GM12878 (cell line): ENCODE measurements around the gene AHCY. TPM values are rescaled to one million over a fixed set of nuclear protein-coding genes. Genes with fewer than 3 reads are reported as not detected.

Experiments
- ATAC-seq: fragments of 200-7000 bp; cut with Tn5 transposase; 3 replicates; pipeline ENCODE4 v1.9.1; 2020; ENCODE audit warnings: mild to moderate bottlenecking, moderate library complexity
- BruUV-seq: library from RNA; stranded (reverse); fragments of 400-500 nt; replicated peaks from 2 replicates; lab custom pipeline; 2021; lab: Mats Ljungman, UMichigan
- CTCF ChIA-PET: fragments of 300-600 bp; sonication (Branson Sonifier 250); formaldehyde crosslinking; extraction: SDS; loops from one replicate; lab custom pipeline; 2021; ENCODE audit warnings: inconsistent platforms; lab: Yijun Ruan, JAX
- POLR2A ChIA-PET: fragments of 350-600 bp; formaldehyde crosslinking; extraction: SDS; loops from one replicate; lab custom pipeline; 2021; ENCODE audit warnings: inconsistent platforms; lab: Charles Lee
- RAD21 ChIA-PET: fragments of 300-600 bp; sonication (Branson Sonifier 250); formaldehyde crosslinking; loops from one replicate; lab custom pipeline; 2023; ENCODE audit warnings: antibody characterized with exemption; ENCODE audit not compliant: unreplicated experiment; lab: Charles Lee
- SMC1A ChIA-PET: fragments of 300-600 bp; sonication (Branson Sonifier 250); formaldehyde crosslinking; loops from one replicate; lab custom pipeline; 2023; ENCODE audit not compliant: unreplicated experiment, uncharacterized antibody; lab: Charles Lee
- DNase-seq: peaks from one replicate; pipeline ENCODE4 v3.0.0-alpha.2; 2011; ENCODE audit warnings: low read depth, low spot score
- FAIRE-seq: peaks from 3 replicates; lab custom pipeline; 2011; peaks lifted over from hg19 to GRCh38; lab: Jason Lieb, UNC
- H2AFZ ChIP-seq: 2 replicates; pipeline ENCODE4 v1.6.0; 2011; ENCODE audit warnings: low read depth, low read length, control low read depth; ENCODE audit not compliant: control insufficient read depth
- H3K27ac ChIP-seq: 2 replicates; pipeline ENCODE4 v1.5.1; 2011; ENCODE audit warnings: control low read depth; ENCODE audit not compliant: control insufficient read depth, insufficient read depth
- H3K27me3 ChIP-seq, 2 experiments: replicated peaks in 1 of 2; 2 replicates each; pipeline versions ENCODE4 v1.6.0 to v1.6.1; 2011; ENCODE audit warnings: low read length in 1 of 2; ENCODE audit not compliant: control insufficient read depth in 2 of 2, insufficient read depth in 2 of 2
- H3K36me3 ChIP-seq, 2 experiments: 2 replicates each; pipeline ENCODE4 v1.5.1; 2011; ENCODE audit warnings: low read length in 1 of 2; ENCODE audit not compliant: control insufficient read depth in 2 of 2, insufficient read depth in 2 of 2
- H3K4me1 ChIP-seq: 2 replicates; pipeline ENCODE4 v1.6.1; 2011; ENCODE audit warnings: mild to moderate bottlenecking, low read length, moderate library complexity, mixed read lengths; ENCODE audit not compliant: control insufficient read depth, insufficient read depth
- H3K4me2 ChIP-seq: 2 replicates; pipeline ENCODE4 v1.6.0; 2011; ENCODE audit warnings: control low read depth; ENCODE audit not compliant: control insufficient read depth, insufficient read depth
- H3K4me3 ChIP-seq: fragments of 200-600 bp; sonication (generic); 2 replicates; pipeline ENCODE4 v1.5.1; 2016
- H3K79me2 ChIP-seq: 2 replicates; pipeline ENCODE4 v1.6.0; 2011; ENCODE audit warnings: low read length; ENCODE audit not compliant: control insufficient read depth, insufficient read depth
- H3K9ac ChIP-seq: 2 replicates; pipeline ENCODE4 v1.8.0; 2011; ENCODE audit warnings: low read length, control low read depth, mixed read lengths; ENCODE audit not compliant: control insufficient read depth, insufficient read depth
- H3K9me3 ChIP-seq: replicated peaks from 3 replicates; pipeline ENCODE4 v1.5.1; 2011; ENCODE audit warnings: mild to moderate bottlenecking, low read length; ENCODE audit not compliant: control insufficient read depth, insufficient read depth
- H4K20me1 ChIP-seq: 2 replicates; pipeline ENCODE4 v1.6.0; 2011; ENCODE audit not compliant: control insufficient read depth, insufficient read depth
- NR2C1 ChIP-seq: fragments of 450-650 bp; IDR thresholded peaks from 2 replicates; pipeline ENCODE4 v1.6.1; 2017; ENCODE audit warnings: antibody characterized with exemption, mild to moderate bottlenecking, moderate library complexity
- in situ Hi-C: fragments of 300-500 bp; cut with MboI; formaldehyde crosslinking; loops from 9 replicates; pipeline ENCODE4 v1.14.3; 2018; ENCODE audit warnings: mixed read lengths
- intact Hi-C: fragments of 100-400 bp; cut with micrococcal nuclease; formaldehyde crosslinking; loops from one replicate; pipeline ENCODE4 v1.14.2; 2022; ENCODE audit not compliant: unreplicated experiment
- polyA plus RNA-seq, 11 experiments: library from polyadenylated mRNA; depleted of rRNA in 4 of 11; unstranded in 6 of 11; stranded (reverse) in 5 of 11; fragments of >200 nt; fragmentation: Nextera tagmentation in 4 of 11; fragmentation: Illumina TruSeq in 1 of 11; extraction: Ambion mirVana in 4 of 11; extraction: Trizol in 1 of 11; gene quantifications; 1 replicate in 1 of 11; 2 replicates in 10 of 11; pipeline versions ENCODE4 v1.2.1 to v1.2.3, GENCODE V29; 2011 to 2016; ENCODE audit warnings: inconsistent platforms in 2 of 11, missing spikeins in 2 of 11, low read depth in 1 of 11
- small RNA-seq: library from RNA; depleted of rRNA; stranded (forward); fragments of <200 nt; gene quantifications from one replicate; pipeline ENCODE3, GENCODE V24; 2014
- total RNA-seq, 4 experiments: library from RNA; depleted of rRNA in 3 of 4; stranded (reverse); fragments of >200 nt in 3 of 4; fragmentation: Illumina TruSeq in 1 of 4; extraction: Trizol in 1 of 4; gene quantifications; 2 replicates each; pipeline versions ENCODE4 v1.2.1 to v1.2.3, GENCODE V29; 2013 to 2021
- TF ChIP-seq, protein P1 (sequence below): fragments of 450-650 bp; IDR thresholded peaks from 2 replicates; pipeline ENCODE4 v1.6.1; 2016; ENCODE audit warnings: mild to moderate bottlenecking
- TF ChIP-seq, protein P2 (sequence below): fragments of 450-650 bp; formaldehyde crosslinking; IDR thresholded peaks from 2 replicates; pipeline ENCODE4 v1.4.0; 2022; ENCODE audit warnings: mild to moderate bottlenecking, moderate library complexity
- TF ChIP-seq, protein P3 (sequence below): fragments of 450-650 bp; formaldehyde crosslinking; IDR thresholded peaks from 2 replicates; pipeline ENCODE4 v1.5.0; 2022; ENCODE audit warnings: mild to moderate bottlenecking, missing genetic modification characterization
- TF ChIP-seq, protein P4 (sequence below): fragments of 450-650 bp; IDR thresholded peaks from 2 replicates; pipeline ENCODE4 v1.6.1; 2017; ENCODE audit warnings: mild to moderate bottlenecking

AHCY gene
- total and polyA plus RNA-seq, 10 of the 15 experiments (the other 5 are each of a cell fraction or from before 2014, with no cell fraction given), result 84.9 to 223 (median 181) TPM

DNA sequence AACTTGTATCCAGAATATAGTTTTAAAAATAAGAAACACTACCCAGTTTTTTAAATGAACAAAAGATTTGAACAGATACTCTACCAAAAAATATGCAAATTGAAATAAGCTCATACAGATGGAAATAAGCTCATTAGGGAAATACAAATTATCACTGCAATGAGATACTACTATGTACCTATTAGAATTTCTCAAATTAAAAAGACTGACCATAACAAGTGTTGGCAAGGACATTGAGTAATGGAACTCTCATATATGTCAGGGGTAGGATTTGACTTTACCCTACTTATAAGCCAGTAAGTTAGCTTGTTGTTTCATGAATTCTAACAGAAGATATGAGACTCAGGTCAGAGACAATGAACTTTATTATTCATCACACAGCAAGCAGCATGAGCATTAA lies 71.5 kb downstream of the AHCY start:
- Histone ChIP-seq H2AFZ (no peak overlapping the region), H3K4me2 (no peak overlapping the region), H3K27ac (no peak overlapping the region), H3K79me2 (no peaks in the 10 kb centered on the region), H3K9me3 (no peaks in the 10 kb centered on the region), H3K4me3 (no peak overlapping the region), H4K20me1 (no peaks in the 10 kb centered on the region), H3K9ac (no peak overlapping the region), H3K36me3 (no peaks in the 10 kb centered on the region), H3K4me1 (no peaks in the 10 kb centered on the region), H3K27me3 (no peaks in the 10 kb centered on the region)
- TF ChIP-seq, protein P1, sequence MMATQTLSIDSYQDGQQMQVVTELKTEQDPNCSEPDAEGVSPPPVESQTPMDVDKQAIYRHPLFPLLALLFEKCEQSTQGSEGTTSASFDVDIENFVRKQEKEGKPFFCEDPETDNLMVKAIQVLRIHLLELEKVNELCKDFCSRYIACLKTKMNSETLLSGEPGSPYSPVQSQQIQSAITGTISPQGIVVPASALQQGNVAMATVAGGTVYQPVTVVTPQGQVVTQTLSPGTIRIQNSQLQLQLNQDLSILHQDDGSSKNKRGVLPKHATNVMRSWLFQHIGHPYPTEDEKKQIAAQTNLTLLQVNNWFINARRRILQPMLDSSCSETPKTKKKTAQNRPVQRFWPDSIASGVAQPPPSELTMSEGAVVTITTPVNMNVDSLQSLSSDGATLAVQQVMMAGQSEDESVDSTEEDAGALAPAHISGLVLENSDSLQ, result no peak
- TF ChIP-seq, protein P2, sequence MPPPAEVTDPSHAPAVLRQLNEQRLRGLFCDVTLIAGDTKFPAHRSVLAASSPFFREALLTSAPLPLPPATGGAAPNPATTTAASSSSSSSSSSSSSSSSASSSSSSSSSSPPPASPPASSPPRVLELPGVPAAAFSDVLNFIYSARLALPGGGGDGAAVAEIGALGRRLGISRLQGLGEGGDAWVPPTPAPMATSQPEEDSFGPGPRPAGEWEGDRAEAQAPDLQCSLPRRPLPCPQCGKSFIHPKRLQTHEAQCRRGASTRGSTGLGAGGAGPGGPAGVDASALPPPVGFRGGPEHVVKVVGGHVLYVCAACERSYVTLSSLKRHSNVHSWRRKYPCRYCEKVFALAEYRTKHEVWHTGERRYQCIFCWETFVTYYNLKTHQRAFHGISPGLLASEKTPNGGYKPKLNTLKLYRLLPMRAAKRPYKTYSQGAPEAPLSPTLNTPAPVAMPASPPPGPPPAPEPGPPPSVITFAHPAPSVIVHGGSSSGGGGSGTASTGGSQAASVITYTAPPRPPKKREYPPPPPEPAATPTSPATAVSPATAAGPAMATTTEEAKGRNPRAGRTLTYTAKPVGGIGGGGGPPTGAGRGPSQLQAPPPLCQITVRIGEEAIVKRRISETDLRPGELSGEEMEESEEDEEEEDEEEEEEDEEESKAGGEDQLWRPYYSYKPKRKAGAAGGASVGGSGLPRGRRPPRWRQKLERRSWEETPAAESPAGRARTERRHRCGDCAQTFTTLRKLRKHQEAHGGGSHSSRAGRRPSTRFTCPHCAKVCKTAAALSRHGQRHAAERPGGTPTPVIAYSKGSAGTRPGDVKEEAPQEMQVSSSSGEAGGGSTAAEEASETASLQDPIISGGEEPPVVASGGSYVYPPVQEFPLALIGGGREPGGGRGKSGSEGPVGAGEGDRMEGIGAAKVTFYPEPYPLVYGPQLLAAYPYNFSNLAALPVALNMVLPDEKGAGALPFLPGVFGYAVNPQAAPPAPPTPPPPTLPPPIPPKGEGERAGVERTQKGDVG (CRISPR knock-in tag), result no peak
- TF ChIP-seq NR2C1, result no peak
- TF ChIP-seq, protein P3, sequence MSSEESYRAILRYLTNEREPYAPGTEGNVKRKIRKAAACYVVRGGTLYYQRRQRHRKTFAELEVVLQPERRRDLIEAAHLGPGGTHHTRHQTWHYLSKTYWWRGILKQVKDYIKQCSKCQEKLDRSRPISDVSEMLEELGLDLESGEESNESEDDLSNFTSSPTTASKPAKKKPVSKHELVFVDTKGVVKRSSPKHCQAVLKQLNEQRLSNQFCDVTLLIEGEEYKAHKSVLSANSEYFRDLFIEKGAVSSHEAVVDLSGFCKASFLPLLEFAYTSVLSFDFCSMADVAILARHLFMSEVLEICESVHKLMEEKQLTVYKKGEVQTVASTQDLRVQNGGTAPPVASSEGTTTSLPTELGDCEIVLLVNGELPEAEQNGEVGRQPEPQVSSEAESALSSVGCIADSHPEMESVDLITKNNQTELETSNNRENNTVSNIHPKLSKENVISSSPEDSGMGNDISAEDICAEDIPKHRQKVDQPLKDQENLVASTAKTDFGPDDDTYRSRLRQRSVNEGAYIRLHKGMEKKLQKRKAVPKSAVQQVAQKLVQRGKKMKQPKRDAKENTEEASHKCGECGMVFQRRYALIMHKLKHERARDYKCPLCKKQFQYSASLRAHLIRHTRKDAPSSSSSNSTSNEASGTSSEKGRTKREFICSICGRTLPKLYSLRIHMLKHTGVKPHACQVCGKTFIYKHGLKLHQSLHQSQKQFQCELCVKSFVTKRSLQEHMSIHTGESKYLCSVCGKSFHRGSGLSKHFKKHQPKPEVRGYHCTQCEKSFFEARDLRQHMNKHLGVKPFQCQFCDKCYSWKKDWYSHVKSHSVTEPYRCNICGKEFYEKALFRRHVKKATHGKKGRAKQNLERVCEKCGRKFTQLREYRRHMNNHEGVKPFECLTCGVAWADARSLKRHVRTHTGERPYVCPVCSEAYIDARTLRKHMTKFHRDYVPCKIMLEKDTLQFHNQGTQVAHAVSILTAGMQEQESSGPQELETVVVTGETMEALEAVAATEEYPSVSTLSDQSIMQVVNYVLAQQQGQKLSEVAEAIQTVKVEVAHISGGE, result no peak
- TF ChIP-seq, protein P4, sequence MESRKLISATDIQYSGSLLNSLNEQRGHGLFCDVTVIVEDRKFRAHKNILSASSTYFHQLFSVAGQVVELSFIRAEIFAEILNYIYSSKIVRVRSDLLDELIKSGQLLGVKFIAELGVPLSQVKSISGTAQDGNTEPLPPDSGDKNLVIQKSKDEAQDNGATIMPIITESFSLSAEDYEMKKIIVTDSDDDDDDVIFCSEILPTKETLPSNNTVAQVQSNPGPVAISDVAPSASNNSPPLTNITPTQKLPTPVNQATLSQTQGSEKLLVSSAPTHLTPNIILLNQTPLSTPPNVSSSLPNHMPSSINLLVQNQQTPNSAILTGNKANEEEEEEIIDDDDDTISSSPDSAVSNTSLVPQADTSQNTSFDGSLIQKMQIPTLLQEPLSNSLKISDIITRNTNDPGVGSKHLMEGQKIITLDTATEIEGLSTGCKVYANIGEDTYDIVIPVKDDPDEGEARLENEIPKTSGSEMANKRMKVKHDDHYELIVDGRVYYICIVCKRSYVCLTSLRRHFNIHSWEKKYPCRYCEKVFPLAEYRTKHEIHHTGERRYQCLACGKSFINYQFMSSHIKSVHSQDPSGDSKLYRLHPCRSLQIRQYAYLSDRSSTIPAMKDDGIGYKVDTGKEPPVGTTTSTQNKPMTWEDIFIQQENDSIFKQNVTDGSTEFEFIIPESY, result no peak
- in situ Hi-C loops, result no loop called here
- CTCF ChIA-PET, result no interaction called here
- FAIRE-seq, result no peak
- SMC1A ChIA-PET, result no interaction called here
- intact Hi-C loops, result no loop called here
- RAD21 ChIA-PET, result no interaction called here
- ATAC-seq, result no peak
- DNase-seq, result no peak
- POLR2A ChIA-PET, result no interaction called here
- no TSS peak for BruUV-seq

Small RNA genes lying within 50 kb of the gene (small RNA-seq; reads per million reads assigned to genes)
- gene AL356299.1, result not detected

Other genes starting within 250 kb of the AHCY start
- 78.6 and 96.7 TPM in 2 replicates for gene EIF2S2, start 191.1 kb downstream of the AHCY start, total RNA-seq (2014; rRNA removed)
- gene EIF2S2, start 191.1 kb downstream of the AHCY start, total RNA-seq (2014; rRNA removed; fragmentation: Illumina TruSeq; extraction: Trizol), result 144 and 153 TPM in 2 replicates
- gene EIF2S2, start 191.1 kb downstream of the AHCY start, total RNA-seq (2021), result 80.2 and 84.1 TPM in 2 replicates
- 88.7 and 134 TPM in 2 replicates for gene EIF2S2, start 191.1 kb downstream of the AHCY start, polyA plus RNA-seq (2011; rRNA removed)
- gene EIF2S2, start 191.1 kb downstream of the AHCY start, polyA plus RNA-seq (2014; fragmentation: Illumina TruSeq; extraction: Trizol), result 153 and 161 TPM in 2 replicates
- 100 to 1,000 TPM in 1 of 2 experiments, 10 to 100 TPM in 1; 60.2 to 103 TPM for gene EIF2S2, start 191.1 kb downstream of the AHCY start, polyA plus RNA-seq (2014; fragmentation: Nextera tagmentation; extraction: Ambion mirVana)
- gene EIF2S2, start 191.1 kb downstream of the AHCY start, polyA plus RNA-seq (2014; rRNA removed), result 76.0 and 84.6 TPM in 2 replicates
- 10 to 100 TPM; 78.1 to 79.0 TPM for gene EIF2S2, start 191.1 kb downstream of the AHCY start, polyA plus RNA-seq (2016; fragmentation: Nextera tagmentation; extraction: Ambion mirVana)
- not detected in 2 replicates for gene ASIP, start 61.9 kb downstream of the AHCY start, total RNA-seq (2014; rRNA removed)
- not detected in 2 replicates for gene ASIP, start 61.9 kb downstream of the AHCY start, total RNA-seq (2014; rRNA removed; fragmentation: Illumina TruSeq; extraction: Trizol)
- not detected in 2 replicates for gene ASIP, start 61.9 kb downstream of the AHCY start, total RNA-seq (2021)
- not detected in 2 replicates for gene ASIP, start 61.9 kb downstream of the AHCY start, polyA plus RNA-seq (2011; rRNA removed)
- gene ASIP, start 61.9 kb downstream of the AHCY start, polyA plus RNA-seq (2014; fragmentation: Illumina TruSeq; extraction: Trizol), result not detected in 2 replicates
- not detected for gene ASIP, start 61.9 kb downstream of the AHCY start, polyA plus RNA-seq (2014; fragmentation: Nextera tagmentation; extraction: Ambion mirVana)
- 0.29 TPM in 1 of 2 replicates, not detected in the other for gene ASIP, start 61.9 kb downstream of the AHCY start, polyA plus RNA-seq (2014; rRNA removed)
- gene ASIP, start 61.9 kb downstream of the AHCY start, polyA plus RNA-seq (2016; fragmentation: Nextera tagmentation; extraction: Ambion mirVana), result not detected
- 27.0 and 31.6 TPM in 2 replicates for gene ITCH, start 59.9 kb upstream of the AHCY start, total RNA-seq (2014; rRNA removed)
- gene ITCH, start 59.9 kb upstream of the AHCY start, total RNA-seq (2014; rRNA removed; fragmentation: Illumina TruSeq; extraction: Trizol), result 42.7 and 46.1 TPM in 2 replicates
- 35.1 and 35.7 TPM in 2 replicates for gene ITCH, start 59.9 kb upstream of the AHCY start, total RNA-seq (2021)
- gene ITCH, start 59.9 kb upstream of the AHCY start, polyA plus RNA-seq (2011; rRNA removed), result 14.1 and 20.4 TPM in 2 replicates
- 27.7 and 32.8 TPM in 2 replicates for gene ITCH, start 59.9 kb upstream of the AHCY start, polyA plus RNA-seq (2014; fragmentation: Illumina TruSeq; extraction: Trizol)
- 1 to 10 TPM; 7.5 to 8.2 TPM for gene ITCH, start 59.9 kb upstream of the AHCY start, polyA plus RNA-seq (2014; fragmentation: Nextera tagmentation; extraction: Ambion mirVana)
- 11.9 and 15.7 TPM in 2 replicates for gene ITCH, start 59.9 kb upstream of the AHCY start, polyA plus RNA-seq (2014; rRNA removed)
- 10 to 100 TPM; 18.6 to 24.4 TPM for gene ITCH, start 59.9 kb upstream of the AHCY start, polyA plus RNA-seq (2016; fragmentation: Nextera tagmentation; extraction: Ambion mirVana)
- 114 and 129 TPM in 2 replicates for gene DYNLRB1, start 213.1 kb upstream of the AHCY start, total RNA-seq (2014; rRNA removed)
- 132 and 149 TPM in 2 replicates for gene DYNLRB1, start 213.1 kb upstream of the AHCY start, total RNA-seq (2014; rRNA removed; fragmentation: Illumina TruSeq; extraction: Trizol)
- 87.9 and 92.5 TPM in 2 replicates for gene DYNLRB1, start 213.1 kb upstream of the AHCY start, total RNA-seq (2021)
- gene DYNLRB1, start 213.1 kb upstream of the AHCY start, polyA plus RNA-seq (2011; rRNA removed), result 81.4 and 135 TPM in 2 replicates
- 250 and 313 TPM in 2 replicates for gene DYNLRB1, start 213.1 kb upstream of the AHCY start, polyA plus RNA-seq (2014; fragmentation: Illumina TruSeq; extraction: Trizol)
- 100 to 1,000 TPM; 185 to 189 TPM for gene DYNLRB1, start 213.1 kb upstream of the AHCY start, polyA plus RNA-seq (2014; fragmentation: Nextera tagmentation; extraction: Ambion mirVana)
- gene DYNLRB1, start 213.1 kb upstream of the AHCY start, polyA plus RNA-seq (2014; rRNA removed), result 97.9 and 123 TPM in 2 replicates
- gene DYNLRB1, start 213.1 kb upstream of the AHCY start, polyA plus RNA-seq (2016; fragmentation: Nextera tagmentation; extraction: Ambion mirVana), result 100 to 1,000 TPM; 171 to 194 TPM